MM.1S (cell line): ENCODE data around the gene GBP3.
"Not testable (repeated sequence)": the region's sequence is repeated elsewhere in the genome, so short reads cannot be mapped to it uniquely, and the experiment has no call there.

Experiments
- DNase-seq: peaks from one replicate; pipeline ENCODE4 v3.0.0-alpha.2; 2015
- H2AFZ ChIP-seq: fragments of 300-600 bp; sonication (generic); 2 replicates; pipeline ENCODE4 v1.6.0; 2016; ENCODE audit warnings: antibody characterized with exemption, low read length
- H3F3A ChIP-seq: fragments of 300-600 bp; sonication (generic); 2 replicates; pipeline ENCODE4 v1.6.1; 2016; ENCODE audit warnings: mild to moderate bottlenecking, antibody characterized with exemption, low read length, moderate library complexity, mixed read lengths; ENCODE audit not compliant: insufficient read depth
- H3K27ac ChIP-seq: fragments of 300-600 bp; sonication (generic); 2 replicates; pipeline ENCODE4 v1.5.1; 2016; ENCODE audit warnings: mild to moderate bottlenecking, low read length
- H3K27me3 ChIP-seq: fragments of 300-600 bp; sonication (generic); replicated peaks from 2 replicates; pipeline ENCODE4 v1.6.0; 2016; ENCODE audit warnings: low read length; ENCODE audit not compliant: insufficient read depth
- H3K36me3 ChIP-seq: fragments of 300-600 bp; sonication (generic); replicated peaks from 2 replicates; pipeline ENCODE4 v1.6.1; 2016; ENCODE audit warnings: mild to moderate bottlenecking, low read length, mixed read lengths; ENCODE audit not compliant: insufficient read depth
- H3K4me1 ChIP-seq: fragments of 300-600 bp; sonication (generic); 2 replicates; pipeline ENCODE4 v1.6.1; 2016; ENCODE audit warnings: low read length, mixed read lengths
- H3K4me2 ChIP-seq: fragments of 300-600 bp; sonication (generic); 2 replicates; pipeline ENCODE4 v1.6.0; 2016; ENCODE audit warnings: low read depth, low read length
- H3K4me3 ChIP-seq: fragments of 300-600 bp; sonication (generic); 2 replicates; pipeline ENCODE4 v1.5.1; 2016; ENCODE audit warnings: low read length, mixed read lengths
- H3K79me2 ChIP-seq: fragments of 300-600 bp; sonication (generic); 2 replicates; pipeline ENCODE4 v1.6.1; 2016; ENCODE audit warnings: mixed run types, low read length, mixed read lengths
- H3K9ac ChIP-seq: fragments of 300-600 bp; sonication (generic); 2 replicates; pipeline ENCODE4 v1.6.1; 2016; ENCODE audit warnings: low read length, mixed read lengths
- H3K9me2 ChIP-seq: fragments of 300-600 bp; sonication (generic); replicated peaks from 2 replicates; pipeline ENCODE4 v1.6.1; 2016; ENCODE audit warnings: mild to moderate bottlenecking, low read length, mixed read lengths; ENCODE audit not compliant: insufficient read depth
- H3K9me3 ChIP-seq: fragments of 300-600 bp; sonication (generic); replicated peaks from 2 replicates; pipeline ENCODE4 v1.6.1; 2016; ENCODE audit warnings: mild to moderate bottlenecking, low read length, mixed read lengths; ENCODE audit not compliant: insufficient read depth
- H4K20me1 ChIP-seq: fragments of 300-600 bp; sonication (generic); 2 replicates; pipeline ENCODE4 v1.6.1; 2016; ENCODE audit warnings: mild to moderate bottlenecking, low read length, moderate library complexity, mixed read lengths; ENCODE audit not compliant: insufficient read depth
- CTCF ChIP-seq: fragments of 300-600 bp; sonication (generic); IDR thresholded peaks from 2 replicates; pipeline ENCODE4 v1.5.1; 2016; ENCODE audit warnings: antibody characterized with exemption, low read length, mixed read lengths
- EZH2 ChIP-seq: fragments of 300-600 bp; sonication (generic); optimal IDR thresholded peaks from 2 replicates; pipeline ENCODE3; 2017; ENCODE audit warnings: low read depth, mild to moderate bottlenecking, antibody characterized with exemption, low read length, mixed read lengths
- EZH2phosphoT487 ChIP-seq: fragments of 300-600 bp; sonication (generic); IDR thresholded peaks from 2 replicates; pipeline ENCODE4 v1.6.1; 2018; ENCODE audit warnings: antibody characterized with exemption, low read length

Gene GBP3

DNA sequence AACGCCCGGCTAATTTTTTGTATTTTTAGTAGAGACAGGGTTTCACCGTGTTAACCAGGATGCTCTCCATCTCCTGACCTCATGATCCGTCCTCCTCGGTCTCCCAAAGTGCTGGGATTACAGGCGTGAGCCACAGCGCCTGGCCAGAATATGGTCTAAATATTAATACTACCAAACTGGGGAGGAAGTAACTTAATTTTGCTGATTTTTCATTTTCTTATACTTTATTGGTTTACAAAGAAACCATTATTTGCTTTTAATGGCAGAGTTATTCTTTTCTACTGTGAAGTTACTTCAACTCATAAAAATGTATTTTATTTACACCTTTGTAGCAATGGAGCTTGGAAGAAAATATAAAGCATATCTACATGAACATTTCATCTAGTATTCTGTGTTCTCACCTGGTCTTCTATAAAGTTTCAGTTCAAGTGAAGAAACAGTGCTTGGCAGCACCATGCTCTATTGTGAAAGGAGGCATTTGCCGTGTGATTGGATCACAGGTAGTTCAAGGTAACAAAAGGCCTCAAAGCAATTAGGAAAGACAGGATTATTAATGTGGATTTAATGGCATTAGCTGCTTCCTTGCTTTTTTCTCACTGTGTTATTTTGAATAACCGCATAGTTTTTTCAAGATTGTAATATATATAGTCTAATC lies 28.8 kb upstream of the GBP3 start:
- Histone ChIP-seq H3F3A (no peaks in the 10 kb centered on the region), H3K79me2 (no peaks in the 10 kb centered on the region), H3K4me3 (no peak overlapping the region), H3K27ac (no peak overlapping the region), H4K20me1 (no peaks in the 10 kb centered on the region), H3K27me3 (no peaks in the 10 kb centered on the region), H3K9ac (no peak overlapping the region), H3K9me2 (no peaks in the 10 kb centered on the region), H3K4me1 (no peaks in the 10 kb centered on the region), H2AFZ (no peak overlapping the region), H3K4me2 (no peak overlapping the region), H3K36me3 (no peaks in the 10 kb centered on the region), H3K9me3 (no peaks in the 10 kb centered on the region)
- no peak for DNase-seq
- TF ChIP-seq EZH2 (no peak), CTCF (no peak), EZH2phosphoT487 (no peak)

- Histone ChIP-seq H3K4me2 (no peak overlapping the region), H3K4me3 (no peak overlapping the region), H3K27ac (peak overlapping the region; percentile 40; the same call in 1 of the 2 replicates), H4K20me1 (no peaks in the 10 kb centered on the region), H3K27me3 (no peaks in the 10 kb centered on the region), H3K9me2 (no peaks in the 10 kb centered on the region), H3K36me3 (no peaks in the 10 kb centered on the region), H2AFZ (no peak overlapping the region), H3F3A (no peaks in the 10 kb centered on the region), H3K9ac (no peak overlapping the region), H3K9me3 (no peaks in the 10 kb centered on the region), H3K79me2 (no peaks in the 10 kb centered on the region), H3K4me1 (no peaks in the 10 kb centered on the region)
- DNase-seq, result no peak
- no peak for TF ChIP-seq CTCF
- no peak for TF ChIP-seq EZH2phosphoT487
- TF ChIP-seq EZH2, result no peak
Measured at GRCh38 chr1:89050649-89051033, 28.0 kb upstream of the GBP3 start.

GRCh38 chr1:89049901-89050648 lies 27.4 kb upstream of the GBP3 start:
- not testable (repeated sequence) for H3F3A ChIP-seq, H3K79me2 ChIP-seq, H3K27me3 ChIP-seq, H3K9me2 ChIP-seq, H3K9ac ChIP-seq, H3K9me3 ChIP-seq, H2AFZ ChIP-seq, DNase-seq, H3K36me3 ChIP-seq, H3K4me3 ChIP-seq, H4K20me1 ChIP-seq, H3K4me1 ChIP-seq, H3K4me2 ChIP-seq
- H3K27ac ChIP-seq, result peak overlapping the region; percentile 40; the same call in 1 of the 2 replicates

DNA sequence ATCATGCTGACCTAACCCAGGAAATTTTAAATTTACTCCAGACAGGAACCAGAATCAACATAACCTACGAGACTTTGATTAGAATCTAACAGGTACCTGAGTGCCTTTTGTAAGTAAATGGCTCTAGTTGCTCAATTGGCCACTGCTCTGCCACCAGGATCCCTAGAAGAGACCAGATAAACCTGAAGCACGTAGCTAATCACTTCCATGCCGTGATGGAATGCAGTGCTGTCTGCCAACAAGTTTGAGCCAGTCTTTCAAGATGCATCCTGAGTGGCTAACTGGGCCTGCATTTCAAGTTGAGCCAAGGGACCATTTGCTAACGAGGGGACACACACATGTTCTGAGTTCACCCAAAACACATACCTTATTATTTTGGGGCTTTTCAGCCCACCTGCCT lies 26.5 kb upstream of the GBP3 start:
- not testable (repeated sequence) for DNase-seq, H4K20me1 ChIP-seq, H3F3A ChIP-seq, H3K4me1 ChIP-seq, H3K9me2 ChIP-seq, H3K4me3 ChIP-seq, H3K27me3 ChIP-seq, H3K79me2 ChIP-seq, H3K27ac ChIP-seq, H3K36me3 ChIP-seq, H3K9me3 ChIP-seq, H3K4me2 ChIP-seq, H2AFZ ChIP-seq, H3K9ac ChIP-seq
